ENCODE results near the gene TBRG4.
"Not testable (repeated sequence)": the region's sequence is repeated elsewhere in the genome, so short reads cannot be mapped to it uniquely, and the experiment has no call there.

TBRG4 gene

DNA sequence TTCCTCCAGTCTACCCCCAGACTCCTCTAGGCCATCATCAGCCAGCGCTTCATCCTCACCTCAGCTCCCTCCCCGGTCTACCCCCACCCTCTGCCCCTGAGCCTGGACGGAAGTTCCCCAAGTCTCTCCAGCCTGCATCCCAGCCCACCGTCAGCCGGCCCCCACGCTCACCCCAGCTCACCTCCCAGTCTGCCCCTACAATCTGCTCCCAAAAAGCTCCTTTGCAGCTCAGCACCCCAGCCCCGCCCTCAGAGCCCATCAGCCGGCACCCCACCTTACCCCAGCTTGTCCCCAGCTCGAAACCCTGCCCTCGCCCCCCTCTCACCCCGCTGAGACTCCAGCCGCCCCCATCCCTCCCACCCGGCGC lies 45.8 kb upstream of the TBRG4 start:
- no peak for DNase-seq (ENCODE audit: low read depth)
- TF ChIP-seq, protein P1, sequence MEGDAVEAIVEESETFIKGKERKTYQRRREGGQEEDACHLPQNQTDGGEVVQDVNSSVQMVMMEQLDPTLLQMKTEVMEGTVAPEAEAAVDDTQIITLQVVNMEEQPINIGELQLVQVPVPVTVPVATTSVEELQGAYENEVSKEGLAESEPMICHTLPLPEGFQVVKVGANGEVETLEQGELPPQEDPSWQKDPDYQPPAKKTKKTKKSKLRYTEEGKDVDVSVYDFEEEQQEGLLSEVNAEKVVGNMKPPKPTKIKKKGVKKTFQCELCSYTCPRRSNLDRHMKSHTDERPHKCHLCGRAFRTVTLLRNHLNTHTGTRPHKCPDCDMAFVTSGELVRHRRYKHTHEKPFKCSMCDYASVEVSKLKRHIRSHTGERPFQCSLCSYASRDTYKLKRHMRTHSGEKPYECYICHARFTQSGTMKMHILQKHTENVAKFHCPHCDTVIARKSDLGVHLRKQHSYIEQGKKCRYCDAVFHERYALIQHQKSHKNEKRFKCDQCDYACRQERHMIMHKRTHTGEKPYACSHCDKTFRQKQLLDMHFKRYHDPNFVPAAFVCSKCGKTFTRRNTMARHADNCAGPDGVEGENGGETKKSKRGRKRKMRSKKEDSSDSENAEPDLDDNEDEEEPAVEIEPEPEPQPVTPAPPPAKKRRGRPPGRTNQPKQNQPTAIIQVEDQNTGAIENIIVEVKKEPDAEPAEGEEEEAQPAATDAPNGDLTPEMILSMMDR (IDR thresholded peaks at IDR 0.05; ENCODE audit: low read length, missing control alignments) = no peak
- H3K4me3 ChIP-seq (replicated peaks; ENCODE audit: low read depth, low read length) = no peak overlapping the region

DNA sequence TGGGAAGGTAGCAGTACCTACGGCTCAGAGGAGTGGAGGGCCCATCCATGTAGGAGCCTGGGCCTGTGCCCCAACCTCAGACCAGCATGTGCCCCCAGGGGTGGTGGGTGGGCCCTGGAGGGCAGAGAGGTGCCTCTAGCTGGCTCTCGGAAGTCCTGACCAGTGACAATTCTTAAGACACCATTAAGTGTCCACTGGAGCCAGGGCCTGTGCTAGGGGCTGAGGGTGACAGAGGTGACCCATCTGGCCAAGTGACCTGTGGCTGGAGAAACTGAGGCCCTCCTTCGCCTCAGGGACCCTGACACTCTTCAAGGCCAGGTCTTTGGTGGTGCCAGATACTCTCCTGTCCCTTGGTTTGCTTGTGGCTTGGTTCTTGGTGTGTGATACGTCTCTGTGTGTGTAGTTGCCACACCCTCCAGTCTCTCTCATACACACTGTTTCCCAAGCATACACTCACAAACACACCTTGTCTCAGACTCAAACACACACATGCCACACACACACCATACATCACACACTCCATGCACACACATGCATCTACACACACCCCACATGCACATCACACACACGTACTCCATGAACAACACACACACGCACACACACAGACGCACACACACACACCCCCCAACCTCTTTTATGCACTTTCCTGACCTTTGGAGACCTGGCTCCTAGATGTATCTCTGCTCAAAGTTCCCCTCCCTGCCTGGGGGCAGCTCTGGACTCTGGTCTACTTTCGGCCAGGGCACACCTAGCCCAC lies 45.2 kb upstream of the TBRG4 start:
- no peak for DNase-seq (ENCODE audit: low read depth)
- no peak overlapping the region for H3K4me3 ChIP-seq (replicated peaks; ENCODE audit: low read depth, low read length)
- TF ChIP-seq, protein P1 (IDR thresholded peaks at IDR 0.05; ENCODE audit: low read length, missing control alignments) = no peak

GRCh38 chr7:45155941-45156340 lies 44.4 kb upstream of the TBRG4 start:
- H3K4me3 ChIP-seq (replicated peaks; ENCODE audit: low read depth, low read length) = no peak overlapping the region
- TF ChIP-seq, protein P1 (IDR thresholded peaks at IDR 0.05; ENCODE audit: low read length, missing control alignments) = no peak
- DNase-seq (ENCODE audit: low read depth) = no peak

DNA sequence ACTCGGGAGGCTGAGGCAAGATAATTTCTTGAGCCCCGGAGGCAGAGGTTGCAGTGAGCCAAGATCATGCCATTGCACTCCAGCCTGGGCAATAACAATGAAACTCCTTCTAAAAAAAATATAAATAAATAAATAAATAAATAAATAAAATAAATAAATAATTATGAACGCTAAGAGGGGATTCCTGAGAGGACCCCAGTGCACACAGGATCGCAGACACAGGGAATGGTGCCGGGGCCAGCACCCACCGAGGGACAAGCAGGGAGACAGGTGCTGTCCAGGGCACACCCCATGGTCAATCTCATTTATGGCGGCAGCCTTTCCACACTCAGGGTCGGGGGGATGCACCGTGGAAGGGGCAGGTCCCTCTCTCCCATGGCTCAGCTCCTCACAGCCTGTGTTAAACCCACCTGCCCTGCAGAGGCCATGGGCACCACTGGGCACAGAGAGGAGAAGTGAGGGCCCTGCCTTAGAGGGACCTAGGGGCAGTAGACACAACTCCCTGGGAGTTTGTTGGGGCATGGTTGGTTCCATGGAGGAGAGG lies 43.9 kb upstream of the TBRG4 start:
- H3K4me3 ChIP-seq (replicated peaks; ENCODE audit: low read depth, low read length) = no peak overlapping the region
- DNase-seq (ENCODE audit: low read depth) = no peak

DNA sequence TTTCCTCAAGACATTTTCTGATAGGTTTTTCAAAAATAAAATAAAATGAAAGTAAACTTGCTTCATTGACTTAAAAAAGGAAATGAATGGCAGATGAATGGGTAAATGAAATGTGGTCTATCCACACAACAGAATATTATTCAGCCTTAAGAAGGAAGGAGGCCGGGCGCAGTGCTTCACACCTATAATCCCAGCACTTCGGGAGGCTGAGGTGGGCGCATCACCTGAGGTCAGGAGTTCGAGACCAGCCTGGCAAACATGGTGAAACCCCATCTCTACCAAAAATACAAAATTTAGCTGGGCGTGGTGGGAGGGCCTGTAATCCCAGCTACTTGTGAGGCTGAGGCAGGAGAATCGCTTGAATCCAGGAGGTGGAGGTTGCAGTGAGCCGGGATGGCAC lies 42.4 kb upstream of the TBRG4 start:
- DNase-seq (ENCODE audit: low read depth); H3K4me3 ChIP-seq (replicated peaks; ENCODE audit: low read depth, low read length): not testable (repeated sequence)

More for the DNA sequence above, 43.9 kb upstream of the TBRG4 start:
- TF ChIP-seq, protein P1 (IDR thresholded peaks at IDR 0.05; ENCODE audit: low read length, missing control alignments) = no peak

DNA sequence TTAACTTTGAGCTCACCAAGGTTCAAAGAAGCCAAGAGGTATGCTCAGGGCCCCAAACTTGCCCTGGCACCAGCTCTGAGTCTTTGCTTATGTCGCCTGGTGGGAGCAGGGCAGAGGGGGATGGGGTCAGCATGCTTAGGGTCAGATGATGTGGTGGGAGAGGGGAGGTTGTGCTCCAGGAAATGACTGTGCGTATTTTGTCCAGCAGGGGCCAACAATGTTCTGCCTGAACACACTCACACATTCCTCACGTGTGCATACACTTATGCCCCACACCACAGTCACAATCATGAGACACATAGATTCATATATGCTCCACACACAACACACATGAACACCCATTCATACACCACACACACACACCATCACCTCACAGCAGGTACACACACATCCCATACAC lies 41.7 kb upstream of the TBRG4 start:
- TF ChIP-seq, protein P1 (IDR thresholded peaks at IDR 0.05; ENCODE audit: low read length, missing control alignments) = no peak
- no peak for DNase-seq (ENCODE audit: low read depth)
- no peak overlapping the region for H3K4me3 ChIP-seq (replicated peaks; ENCODE audit: low read depth, low read length)

DNA sequence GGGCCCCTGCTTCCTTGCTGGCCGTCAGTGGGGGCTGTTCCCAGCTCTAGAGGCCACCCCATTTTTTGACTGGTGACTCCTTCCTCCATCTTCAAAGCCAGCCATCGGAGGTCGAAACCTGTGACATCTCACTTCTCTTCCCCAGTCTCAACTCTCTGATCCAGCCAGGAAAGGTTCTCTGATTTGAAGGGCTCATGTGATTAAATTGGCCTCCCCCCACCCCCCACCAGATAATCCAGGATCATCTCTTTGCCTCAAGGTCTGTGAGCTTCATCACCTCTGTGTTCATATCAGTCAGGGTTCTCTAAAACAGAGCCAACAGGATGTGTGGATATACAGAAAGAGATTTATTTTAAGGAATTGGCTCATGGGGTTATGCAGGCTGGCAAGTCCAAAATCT lies 40.5 kb upstream of the TBRG4 start:
- no peak for DNase-seq (ENCODE audit: low read depth)
- TF ChIP-seq, protein P1 (IDR thresholded peaks at IDR 0.05; ENCODE audit: low read length, missing control alignments) = no peak
- no peak overlapping the region for H3K4me3 ChIP-seq (replicated peaks; ENCODE audit: low read depth, low read length)

Data from fibroblast of pulmonary artery (primary cell).